Uterus (tissue), 2 donors: ENCODE measurements around the gene PDE4D.

Experiments used
- POLR2A ChIP-seq, 2 donors: fragments of 450-650 bp; IDR thresholded peaks; one replicate each; pipeline ENCODE4 v1.6.1; 2016; ENCODE audit warnings: antibody characterized with exemption in 2 of 2, mild to moderate bottlenecking in 1 of 2, moderate library complexity in 1 of 2
- TF ChIP-seq, protein P1 (sequence below), 4 experiments: fragments of 200-600 bp in 2 of 4; fragments of 450-650 bp in 2 of 4; sonication (generic) in 2 of 4; IDR thresholded peaks; one replicate each; pipeline ENCODE4 v1.5.1; 2016 to 2019; ENCODE audit warnings: antibody characterized with exemption in 4 of 4, mild to moderate bottlenecking in 2 of 4, moderate library complexity in 1 of 4

- TF ChIP-seq, protein P1, sequence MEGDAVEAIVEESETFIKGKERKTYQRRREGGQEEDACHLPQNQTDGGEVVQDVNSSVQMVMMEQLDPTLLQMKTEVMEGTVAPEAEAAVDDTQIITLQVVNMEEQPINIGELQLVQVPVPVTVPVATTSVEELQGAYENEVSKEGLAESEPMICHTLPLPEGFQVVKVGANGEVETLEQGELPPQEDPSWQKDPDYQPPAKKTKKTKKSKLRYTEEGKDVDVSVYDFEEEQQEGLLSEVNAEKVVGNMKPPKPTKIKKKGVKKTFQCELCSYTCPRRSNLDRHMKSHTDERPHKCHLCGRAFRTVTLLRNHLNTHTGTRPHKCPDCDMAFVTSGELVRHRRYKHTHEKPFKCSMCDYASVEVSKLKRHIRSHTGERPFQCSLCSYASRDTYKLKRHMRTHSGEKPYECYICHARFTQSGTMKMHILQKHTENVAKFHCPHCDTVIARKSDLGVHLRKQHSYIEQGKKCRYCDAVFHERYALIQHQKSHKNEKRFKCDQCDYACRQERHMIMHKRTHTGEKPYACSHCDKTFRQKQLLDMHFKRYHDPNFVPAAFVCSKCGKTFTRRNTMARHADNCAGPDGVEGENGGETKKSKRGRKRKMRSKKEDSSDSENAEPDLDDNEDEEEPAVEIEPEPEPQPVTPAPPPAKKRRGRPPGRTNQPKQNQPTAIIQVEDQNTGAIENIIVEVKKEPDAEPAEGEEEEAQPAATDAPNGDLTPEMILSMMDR (IDR thresholded peaks at IDR 0.05) = no peak
- no peak for TF ChIP-seq POLR2A (IDR thresholded peaks at IDR 0.05)
These were observed 104.3 kb downstream of the PDE4D start for GRCh38 chr5:59789197-59789596.
